SK-N-SH (cell line): Measurements from ENCODE around the gene PAM16. TPM values are rescaled to one million over a fixed set of nuclear protein-coding genes. Genes with fewer than 3 reads are reported as not detected.
"Not testable (repeated sequence)": the region's sequence is repeated elsewhere in the genome, so short reads cannot be mapped to it uniquely, and the experiment has no call there.

ENCODE experiments used
- CTCF ChIA-PET: fragments of 300-600, 350-600 bp; formaldehyde crosslinking; extraction: SDS; loops from one replicate; lab custom pipeline; 2021; lab: Yijun Ruan, JAX
- POLR2A ChIA-PET: fragments of 350-600 bp; sonication (Branson Sonifier 250); formaldehyde crosslinking; extraction: SDS; loops from one replicate; lab custom pipeline; 2020; ENCODE audit warnings: antibody characterized with exemption, inconsistent platforms; lab: Yijun Ruan, JAX
- DNase-seq: peaks from one replicate; pipeline ENCODE4 v3.0.0; 2012
- H2AFZ ChIP-seq: fragments of 200-600 bp; sonication (generic); 2 replicates; pipeline ENCODE4 v1.8.1; 2016; ENCODE audit warnings: antibody characterized with exemption, mild to moderate bottlenecking, low read depth
- H3F3A ChIP-seq: fragments of 200-600 bp; sonication (generic); replicated peaks from 2 replicates; pipeline ENCODE3; 2016; ENCODE audit warnings: antibody characterized with exemption, mild to moderate bottlenecking; ENCODE audit not compliant: insufficient read depth
- H3K27ac ChIP-seq, 2 experiments: fragments of 200-500 bp in 1 of 2; fragments of 200-600 bp in 1 of 2; sonication (Bioruptor generic) in 1 of 2; sonication (generic), shearing (Covaris generic) in 1 of 2; 2 replicates each; pipeline versions ENCODE4 v1.5.1 to v1.6.1; 2014 to 2016; ENCODE audit warnings: low read depth in 2 of 2, inconsistent platforms in 1 of 2, low read length in 1 of 2, mild to moderate bottlenecking in 1 of 2, mixed read lengths in 1 of 2
- H3K27me3 ChIP-seq: fragments of 200-600 bp; sonication (generic), shearing (Covaris generic); 2 replicates; pipeline ENCODE4 v1.6.1; 2016; ENCODE audit warnings: mixed run types; ENCODE audit not compliant: insufficient read depth
- H3K36me3 ChIP-seq, 2 experiments: fragments of 200-500 bp in 1 of 2; fragments of 200-600 bp in 1 of 2; sonication (Bioruptor generic) in 1 of 2; sonication (generic) in 1 of 2; replicated peaks in 1 of 2; 2 replicates each; pipeline versions ENCODE3 to v1.5.1; 2014 to 2016; ENCODE audit warnings: low read length in 1 of 2, mild to moderate bottlenecking in 1 of 2; ENCODE audit not compliant: insufficient read depth in 2 of 2, control insufficient read depth in 1 of 2
- H3K4me1 ChIP-seq, 2 experiments: fragments of 200-500 bp in 1 of 2; fragments of 200-600 bp in 1 of 2; sonication (Bioruptor generic) in 1 of 2; sonication (generic), shearing (Covaris generic) in 1 of 2; 2 replicates each; pipeline versions ENCODE4 v1.5.1 to v1.6.1; 2014 to 2016; ENCODE audit warnings: low read depth in 1 of 2, low read length in 1 of 2, mixed run types in 1 of 2; ENCODE audit not compliant: insufficient read depth in 2 of 2, control insufficient read depth in 1 of 2
- H3K4me2 ChIP-seq: fragments of 200-600 bp; sonication (generic), shearing (Covaris generic); 2 replicates; pipeline ENCODE4 v1.6.1; 2017; ENCODE audit warnings: mixed run types
- H3K4me3 ChIP-seq, 2 experiments: fragments of 200-500 bp in 1 of 2; fragments of 200-600 bp in 1 of 2; sonication (Bioruptor generic) in 1 of 2; sonication (generic), shearing (Covaris generic) in 1 of 2; 2 replicates each; pipeline versions ENCODE4 v1.5.1 to v1.8.1; 2014 to 2016; ENCODE audit warnings: low read depth in 2 of 2, inconsistent platforms in 1 of 2, low read length in 1 of 2, mild to moderate bottlenecking in 1 of 2, mixed read lengths in 1 of 2, moderate library complexity in 1 of 2
- H3K79me2 ChIP-seq: fragments of 200-600 bp; sonication (generic); 2 replicates; pipeline ENCODE4 v1.8.1; 2017; ENCODE audit warnings: mild to moderate bottlenecking; ENCODE audit not compliant: insufficient read depth
- H3K9ac ChIP-seq: fragments of 200-600 bp; sonication (generic); 2 replicates; pipeline ENCODE4 v1.6.1; 2017; ENCODE audit warnings: mixed run types
- H3K9me2 ChIP-seq: fragments of 200-600 bp; sonication (generic); 2 replicates; pipeline ENCODE4 v1.6.1; 2017; ENCODE audit warnings: mixed run types
- H3K9me3 ChIP-seq: fragments of 200-600 bp; sonication (generic); 2 replicates; pipeline ENCODE4 v1.6.1; 2017; ENCODE audit warnings: mixed run types, mild to moderate bottlenecking, moderate library complexity
- H4K20me1 ChIP-seq: fragments of 200-600 bp; sonication (generic); 2 replicates; pipeline ENCODE4 v1.6.1; 2017; ENCODE audit warnings: mild to moderate bottlenecking, mixed run types; ENCODE audit not compliant: insufficient read depth
- CHD2 ChIP-seq: fragments of 150-350 bp; IDR thresholded peaks from 2 replicates; pipeline ENCODE4 v1.6.1; 2018; ENCODE audit warnings: low read length; ENCODE audit not compliant: partially characterized antibody
- EP300 ChIP-seq, 2 experiments: IDR thresholded peaks; 2 replicates each; pipeline versions ENCODE4 v1.4.0 to v1.6.1; 2012; ENCODE audit warnings: borderline replicate concordance in 1 of 2, low read depth in 1 of 2, low read length in 1 of 2
- EZH2phosphoT487 ChIP-seq: fragments of 200-600 bp; sonication (generic); IDR thresholded peaks from 2 replicates; pipeline ENCODE4 v1.6.1; 2017; ENCODE audit warnings: low read depth, mixed run types, mild to moderate bottlenecking, antibody characterized with exemption, moderate library complexity, borderline replicate concordance
- FOXJ3 ChIP-seq: sonication (generic); formaldehyde crosslinking; IDR thresholded peaks from 2 replicates; pipeline ENCODE4 v1.5.1; 2020; ENCODE audit warnings: mild to moderate bottlenecking, missing genetic modification reagents
- GATA2 ChIP-seq: sonication (generic); formaldehyde crosslinking; IDR thresholded peaks from 2 replicates; pipeline ENCODE4 v1.5.0; 2020; ENCODE audit warnings: mild to moderate bottlenecking, missing genetic modification reagents
- JUND ChIP-seq: IDR thresholded peaks from 2 replicates; pipeline ENCODE4 v1.4.0; 2012
- MEF2A ChIP-seq: IDR thresholded peaks from 2 replicates; pipeline ENCODE4 v1.4.0; 2012; ENCODE audit warnings: low read depth, borderline replicate concordance
- MXI1 ChIP-seq: IDR thresholded peaks from 2 replicates; pipeline ENCODE4 v1.6.1; 2012; ENCODE audit warnings: mild to moderate bottlenecking, low read depth, low read length, improper control_type of control experiment
- POLR2AphosphoS5 ChIP-seq: IDR thresholded peaks from 2 replicates; pipeline ENCODE4 v1.6.1; 2012; ENCODE audit warnings: low read depth, low read length
- RFX5 ChIP-seq: IDR thresholded peaks from 2 replicates; pipeline ENCODE4 v1.6.1; 2012; ENCODE audit warnings: mild to moderate bottlenecking, improper control_type of control experiment, low read length
- RXRA ChIP-seq: IDR thresholded peaks from 2 replicates; pipeline ENCODE4 v1.4.0; 2012; ENCODE audit warnings: low read depth, mild to moderate bottlenecking, borderline replicate concordance
- SIN3A ChIP-seq: IDR thresholded peaks from 2 replicates; pipeline ENCODE4 v1.6.1; 2012; ENCODE audit warnings: low read depth, mild to moderate bottlenecking, low read length, moderate library complexity, borderline replicate concordance
- TCF12 ChIP-seq: IDR thresholded peaks from 2 replicates; pipeline ENCODE4 v1.4.0; 2012
- YY1 ChIP-seq: IDR thresholded peaks from 2 replicates; pipeline ENCODE4 v1.4.0; 2012; ENCODE audit warnings: low read depth, mild to moderate bottlenecking
- WGBS: methylation state at CpG from one replicate; pipeline ENCODE4 v1.1.6; 2017; ENCODE audit warnings: low lambda C conversion rate; 5-methylcytosine and 5-hydroxymethylcytosine counted together
- polyA plus RNA-seq, 3 experiments: library from polyadenylated mRNA; depleted of rRNA; stranded (reverse); fragments of >200 nt; gene quantifications; 2 replicates each; pipeline ENCODE4 v1.2.3, GENCODE V29; 2012
- TF ChIP-seq, protein P1 (sequence below): fragments of 150-350 bp; IDR thresholded peaks from 2 replicates; pipeline ENCODE4 v1.6.1; 2017; ENCODE audit warnings: antibody characterized with exemption, low read length, low read depth, borderline replicate concordance
- TF ChIP-seq, protein P2 (sequence below): fragments of 200-600 bp; sonication (generic); IDR thresholded peaks from 2 replicates; pipeline ENCODE4 v1.6.1; 2017; ENCODE audit warnings: antibody characterized with exemption, mild to moderate bottlenecking, moderate library complexity

Gene PAM16
- polyA plus RNA-seq, 1 of the 3 experiments (the other 2 are of a cell fraction) = 96.4 TPM

DNA sequence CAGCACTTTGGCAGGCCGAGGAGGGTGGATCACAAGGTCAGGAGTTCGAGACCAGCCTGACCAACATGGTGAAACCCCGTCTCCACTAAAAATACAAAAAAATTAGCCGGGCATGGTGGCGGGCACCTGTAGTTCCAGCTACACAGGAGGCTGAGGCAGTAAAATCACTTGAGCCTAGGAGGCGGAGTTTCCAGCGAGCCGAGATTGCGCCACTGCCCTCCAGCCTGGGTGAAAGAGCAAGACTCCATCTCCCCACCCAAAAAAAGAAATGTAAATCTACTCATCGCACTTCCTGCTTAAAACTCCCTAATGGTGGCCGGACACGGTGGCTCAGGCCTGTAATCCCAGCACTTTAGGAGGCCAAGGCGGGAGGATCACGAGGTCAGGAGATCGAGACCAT, 42.7 kb upstream of the PAM16 start:
- not testable (repeated sequence) for DNase-seq, H3K9me2 ChIP-seq, H3K36me3 ChIP-seq, H3K9ac ChIP-seq, H3F3A ChIP-seq, H3K79me2 ChIP-seq, H4K20me1 ChIP-seq, H3K27me3 ChIP-seq, H3K9me3 ChIP-seq, H2AFZ ChIP-seq, H3K4me2 ChIP-seq, H3K4me3 ChIP-seq
- peaks cover 21 to 45% of the 10 kb centered on the region in 2 experiments; a peak in 3 of 4 replicates for H3K4me1 ChIP-seq
- WGBS = 97% methylated on average over 15 of the region's 15 CpGs
- CTCF ChIA-PET = interaction anchor here (0.8 to 32.1 kb wide), 10 partner anchors 9 to 117 kb away, joined by 3 to 558 read pairs (median 8); partner anchors contain the start of gene VASN
- POLR2A ChIA-PET = interaction anchor here (1.4 to 2.0 kb wide), 4 partner anchors 10 to 43 kb away, joined by 4 to 28 read pairs (median 8); partner anchors contain the start of genes CORO7 and PAM16
- peak overlapping the region in 1 of 2 experiments; percentile 97; a peak in 3 of 4 replicates for H3K27ac ChIP-seq

DNA sequence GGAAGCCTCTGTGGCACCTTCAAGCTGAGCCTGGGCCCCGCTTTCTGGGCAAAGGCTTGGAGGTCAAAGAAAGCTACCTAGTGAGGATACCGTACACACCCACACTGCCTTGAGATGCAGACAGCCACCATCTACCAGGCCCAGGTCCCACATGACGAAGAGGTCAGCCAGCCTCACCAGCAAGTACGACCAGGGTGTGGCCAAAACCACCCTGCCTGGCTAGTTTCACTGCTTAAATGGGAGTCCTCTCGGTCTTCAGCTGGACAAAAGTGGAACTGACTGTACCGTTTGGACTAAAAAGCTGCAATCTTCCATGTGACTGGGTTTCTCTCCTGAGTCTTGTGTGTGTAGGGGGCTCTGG, 42.1 kb upstream of the PAM16 start:
- no peaks in the 10 kb centered on the region for H3K79me2 ChIP-seq
- TF ChIP-seq YY1 = no peak
- 0 out of 2 replicates have a peak, but pooled peaks have one; percentile 33 for TF ChIP-seq MXI1
- H3F3A ChIP-seq = peaks cover 4% of the 10 kb centered on the region
- H3K27ac ChIP-seq = peak overlapping the region; percentile 72 to 97
- ChIA-PET POLR2A (interaction anchor here (1.0 to 2.7 kb wide), 11 partner anchors 10 to 65 kb away, joined by 3 to 28 read pairs (median 7); partner anchors contain the start of genes CORO7, PAM16 and VASN), CTCF (interaction anchor here (0.6 to 32.1 kb wide), 15 partner anchors 9 to 410 kb away, joined by 3 to 558 read pairs (median 6); no protein-coding TSS in a partner anchor)
- H4K20me1 ChIP-seq = no peaks in the 10 kb centered on the region
- peaks cover 21 to 51% of the 10 kb centered on the region in 2 experiments; a peak in 3 of 4 replicates for H3K4me1 ChIP-seq
- H3K4me3 ChIP-seq = no peak overlapping the region
- WGBS = 77% methylated on average over 5 of the region's 6 CpGs
- peaks cover 0 to under 1% of the 10 kb centered on the region in 2 experiments for H3K36me3 ChIP-seq
- peak overlapping the region; percentile 79 for H3K4me2 ChIP-seq
- no peak for DNase-seq
- no peak overlapping the region; the same call in 1 of the 2 replicates for H3K9ac ChIP-seq
- H3K9me3 ChIP-seq = no peaks in the 10 kb centered on the region
- H3K27me3 ChIP-seq = no peaks in the 10 kb centered on the region
- H2AFZ ChIP-seq = no peak overlapping the region
- H3K9me2 ChIP-seq = no peaks in the 10 kb centered on the region

DNA sequence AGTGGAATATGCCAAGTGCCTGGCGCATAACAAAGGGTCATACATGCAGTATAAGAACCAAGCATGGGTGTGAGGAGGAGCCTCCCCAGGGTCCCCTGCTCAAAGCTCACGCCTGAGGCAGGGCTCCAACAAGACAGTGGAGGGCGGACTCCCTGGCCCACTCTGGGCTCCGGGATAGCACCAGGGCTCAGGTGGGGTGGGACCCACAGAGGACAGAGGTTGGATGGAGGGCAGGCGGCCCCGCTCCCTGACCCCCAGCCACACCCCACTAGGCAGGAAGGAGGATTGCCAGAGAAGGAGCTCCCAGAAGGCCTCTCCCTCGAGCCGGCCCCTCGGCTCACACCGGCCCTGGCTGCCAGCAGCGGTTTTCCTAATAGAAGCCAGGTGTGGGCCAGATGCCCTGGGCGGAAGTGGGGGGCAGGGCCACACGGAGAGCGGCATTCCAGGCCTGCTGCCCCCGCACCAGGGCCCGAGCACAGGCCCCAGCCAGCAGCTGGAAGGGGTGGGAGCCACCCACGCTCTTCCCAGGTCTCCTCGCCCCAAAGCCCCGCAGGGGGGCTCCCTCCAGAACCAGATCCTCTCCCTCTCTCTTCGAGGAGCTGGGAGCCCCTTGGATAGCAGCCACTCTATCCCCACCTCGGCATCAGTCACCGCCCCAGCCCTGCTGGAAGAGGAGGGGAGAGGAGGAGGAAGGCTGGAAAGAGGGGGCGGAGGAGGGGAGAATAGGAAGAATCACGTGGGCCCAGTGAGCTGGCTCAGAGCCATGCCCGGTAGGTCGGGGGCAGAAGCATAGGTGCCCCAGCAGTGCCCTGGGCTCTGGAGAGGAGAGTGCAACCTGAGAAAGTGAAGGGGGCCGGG, 41.5 kb upstream of the PAM16 start:
- H3K79me2 ChIP-seq = no peaks in the 10 kb centered on the region
- peaks cover 0 to 2% of the 10 kb centered on the region in 2 experiments for H3K36me3 ChIP-seq
- DNase-seq = peak; percentile 94
- no peaks in the 10 kb centered on the region for H3K27me3 ChIP-seq
- peak overlapping the region; percentile 65 for H2AFZ ChIP-seq
- no peaks in the 10 kb centered on the region for H4K20me1 ChIP-seq
- no peak overlapping the region for H3K4me3 ChIP-seq
- ChIA-PET CTCF (interaction anchor here (0.6 to 32.1 kb wide), 15 partner anchors 9 to 410 kb away, joined by 3 to 558 read pairs (median 6); no protein-coding TSS in a partner anchor), POLR2A (interaction anchor here (0.5 to 2.7 kb wide), 14 partner anchors 9 to 112 kb away, joined by 3 to 28 read pairs (median 6); partner anchors contain the start of genes CORO7, PAM16 and VASN)
- H3K9me3 ChIP-seq = no peaks in the 10 kb centered on the region
- peak overlapping the region; percentile 51; the same call in 1 of the 2 replicates for H3K9ac ChIP-seq
- H3K4me2 ChIP-seq = peak overlapping the region; percentile 79
- WGBS = 16% methylated on average over 14 of the region's 27 CpGs
- peaks cover 21 to 57% of the 10 kb centered on the region in 2 experiments; a peak in 3 of 4 replicates for H3K4me1 ChIP-seq
- peaks cover 4% of the 10 kb centered on the region for H3F3A ChIP-seq
- no peaks in the 10 kb centered on the region for H3K9me2 ChIP-seq
- H3K27ac ChIP-seq = peak overlapping the region; percentile 72 to 97
- TF ChIP-seq FOXJ3 (peak; percentile 90), SIN3A (peak; percentile 76; the same call in 1 of the 2 replicates), CHD2 (peak; percentile 96), TCF12 (peak; percentile 99), RXRA (peak; percentile 81; the same call in 1 of the 2 replicates), RFX5 (no peak), EP300 (IDR thresholded peaks at IDR 0.05; ENCODE audit: borderline replicate concordance in 1 of 2, low read depth in 1 of 2, low read length in 1 of 2) (peak; percentile 83 to 91), GATA2 (CRISPR knock-in tag) (peak; percentile 22; the same call in 1 of the 2 replicates), POLR2AphosphoS5 (peak; percentile 82), MEF2A (no peak), EZH2phosphoT487 (no peak), MXI1 (no peak; the same call in 1 of the 2 replicates), JUND (no peak; the same call in 1 of the 2 replicates)
- TF ChIP-seq, protein P1, sequence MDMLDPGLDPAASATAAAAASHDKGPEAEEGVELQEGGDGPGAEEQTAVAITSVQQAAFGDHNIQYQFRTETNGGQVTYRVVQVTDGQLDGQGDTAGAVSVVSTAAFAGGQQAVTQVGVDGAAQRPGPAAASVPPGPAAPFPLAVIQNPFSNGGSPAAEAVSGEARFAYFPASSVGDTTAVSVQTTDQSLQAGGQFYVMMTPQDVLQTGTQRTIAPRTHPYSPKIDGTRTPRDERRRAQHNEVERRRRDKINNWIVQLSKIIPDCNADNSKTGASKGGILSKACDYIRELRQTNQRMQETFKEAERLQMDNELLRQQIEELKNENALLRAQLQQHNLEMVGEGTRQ = 0 out of 2 replicates have a peak, but pooled peaks have one; percentile 24
- TF ChIP-seq, protein P2, sequence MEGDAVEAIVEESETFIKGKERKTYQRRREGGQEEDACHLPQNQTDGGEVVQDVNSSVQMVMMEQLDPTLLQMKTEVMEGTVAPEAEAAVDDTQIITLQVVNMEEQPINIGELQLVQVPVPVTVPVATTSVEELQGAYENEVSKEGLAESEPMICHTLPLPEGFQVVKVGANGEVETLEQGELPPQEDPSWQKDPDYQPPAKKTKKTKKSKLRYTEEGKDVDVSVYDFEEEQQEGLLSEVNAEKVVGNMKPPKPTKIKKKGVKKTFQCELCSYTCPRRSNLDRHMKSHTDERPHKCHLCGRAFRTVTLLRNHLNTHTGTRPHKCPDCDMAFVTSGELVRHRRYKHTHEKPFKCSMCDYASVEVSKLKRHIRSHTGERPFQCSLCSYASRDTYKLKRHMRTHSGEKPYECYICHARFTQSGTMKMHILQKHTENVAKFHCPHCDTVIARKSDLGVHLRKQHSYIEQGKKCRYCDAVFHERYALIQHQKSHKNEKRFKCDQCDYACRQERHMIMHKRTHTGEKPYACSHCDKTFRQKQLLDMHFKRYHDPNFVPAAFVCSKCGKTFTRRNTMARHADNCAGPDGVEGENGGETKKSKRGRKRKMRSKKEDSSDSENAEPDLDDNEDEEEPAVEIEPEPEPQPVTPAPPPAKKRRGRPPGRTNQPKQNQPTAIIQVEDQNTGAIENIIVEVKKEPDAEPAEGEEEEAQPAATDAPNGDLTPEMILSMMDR = no peak
